HCT116 (cell line): ENCODE measurements around the gene PABPC4L.

Source experiments
- ATF3 ChIP-seq: IDR thresholded peaks from 2 replicates; pipeline ENCODE4 v1.6.1; 2012
- CEBPB ChIP-seq: IDR thresholded peaks from 2 replicates; pipeline ENCODE4 v1.6.1; 2012; ENCODE audit warnings: low read depth
- CTCF ChIP-seq, 3 experiments: fragments of 200-600 bp in 1 of 3; sonication (generic) in 1 of 3; IDR thresholded peaks in 2 of 3; conservative IDR thresholded peaks in 1 of 3; 2 replicates each; pipeline ENCODE4 v1.5.1; 2012 to 2017; ENCODE audit warnings: low read depth in 2 of 3, low read length in 2 of 3, antibody characterized with exemption in 1 of 3, borderline replicate concordance in 1 of 3, control low read depth in 1 of 3, mild to moderate bottlenecking in 1 of 3, mixed read lengths in 1 of 3, mixed run types in 1 of 3, moderate library complexity in 1 of 3; ENCODE audit not compliant: insufficient read depth in 1 of 3
- EZH2 ChIP-seq: fragments of 200-600 bp; sonication (generic); IDR thresholded peaks from 2 replicates; pipeline ENCODE4 v1.6.1; 2017; ENCODE audit warnings: antibody characterized with exemption, mixed run types
- EZH2phosphoT487 ChIP-seq: fragments of 200-600 bp; IDR thresholded peaks from 2 replicates; pipeline ENCODE4 v1.6.1; 2018; ENCODE audit warnings: antibody characterized with exemption, borderline replicate concordance
- JUND ChIP-seq: IDR thresholded peaks from 2 replicates; pipeline ENCODE4 v1.6.1; 2012
- MAX ChIP-seq: IDR thresholded peaks from 2 replicates; pipeline ENCODE4 v1.6.1; 2012
- POLR2A ChIP-seq: IDR thresholded peaks from 2 replicates; pipeline ENCODE4 v1.7.0; 2011; ENCODE audit warnings: borderline replicate concordance; ENCODE audit not compliant: insufficient read depth, insufficient read length; ENCODE audit errors: extremely low read depth
- POLR2AphosphoS5 ChIP-seq: IDR thresholded peaks from 2 replicates; pipeline ENCODE4 v1.6.1; 2011; ENCODE audit warnings: mild to moderate bottlenecking, low read depth, low read length, moderate library complexity
- RAD21 ChIP-seq: IDR thresholded peaks from 2 replicates; pipeline ENCODE4 v1.6.1; 2012; ENCODE audit warnings: low read depth, mild to moderate bottlenecking
- REST ChIP-seq: IDR thresholded peaks from 2 replicates; pipeline ENCODE4 v1.6.1; 2012; ENCODE audit warnings: low read depth
- SP1 ChIP-seq: IDR thresholded peaks from 2 replicates; pipeline ENCODE4 v1.6.1; 2012; ENCODE audit warnings: low read depth
- TCF7L2 ChIP-seq: IDR thresholded peaks from 2 replicates; pipeline ENCODE4 v1.7.0; 2011; ENCODE audit warnings: borderline replicate concordance, inconsistent platforms; ENCODE audit not compliant: insufficient read depth, insufficient read length; ENCODE audit errors: extremely low read depth
- ZFX ChIP-seq: fragments of 450-650 bp; IDR thresholded peaks from 2 replicates; pipeline ENCODE4 v1.6.1; 2017

- no peak for TF ChIP-seq EZH2phosphoT487
- no peak for TF ChIP-seq TCF7L2
- TF ChIP-seq POLR2A, result no peak
- TF ChIP-seq MAX, result no peak
- TF ChIP-seq EZH2, result no peak
- no peak for TF ChIP-seq CTCF (IDR thresholded peaks at IDR 0.05 in 2 of 3, conservative IDR thresholded peaks at IDR 0.05 in 1 of 3; ENCODE audit: borderline replicate concordance in 1 of 3, insufficient read depth in 1 of 3, low read depth in 2 of 3, low read length in 2 of 3)
- TF ChIP-seq POLR2AphosphoS5, result no peak
- TF ChIP-seq CEBPB, result no peak
- TF ChIP-seq JUND, result no peak
- no peak for TF ChIP-seq ATF3
- no peak for TF ChIP-seq RAD21
- TF ChIP-seq SP1, result no peak
- no peak for TF ChIP-seq REST
- TF ChIP-seq ZFX, result no peak
Observed at GRCh38 chr4:134154097-134154496, 47.5 kb downstream of the PABPC4L start.
